IMR-90 (cell line): ENCODE data around the gene BATF. TPM values are rescaled to one million over a fixed set of nuclear protein-coding genes. Genes with fewer than 3 reads are reported as not detected.

Source experiments
- ATAC-seq: fragments of 200-7000 bp; cut with Tn5 transposase; 2 replicates; pipeline ENCODE4 v1.9.1; 2020; ENCODE audit warnings: low read depth, mild to moderate bottlenecking, moderate library complexity
- BruUV-seq: library from RNA; stranded (reverse); fragments of 400-500 nt; replicated peaks from 2 replicates; lab custom pipeline; 2021; lab: Mats Ljungman, UMichigan
- CTCF ChIA-PET: fragments of 300-600 bp; formaldehyde crosslinking; extraction: SDS; loops from one replicate; lab custom pipeline; 2021; ENCODE audit warnings: antibody characterized with exemption; lab: Yijun Ruan, JAX
- POLR2A ChIA-PET: fragments of 300-600 bp; sonication (Branson Sonifier 250); formaldehyde crosslinking; loops from one replicate; lab custom pipeline; 2022; ENCODE audit warnings: antibody characterized with exemption; ENCODE audit not compliant: unreplicated experiment; lab: Charles Lee
- DNase-seq: peaks from one replicate; pipeline ENCODE4 v3.0.0; 2013
- H2AFZ ChIP-seq: replicated peaks from 2 replicates; pipeline ENCODE3; 2013; ENCODE audit warnings: low read length, mild to moderate bottlenecking; ENCODE audit not compliant: poor library complexity
- H2AK5ac ChIP-seq: 2 replicates; pipeline ENCODE4 v1.6.1; 2013; ENCODE audit warnings: low read depth, low read length, inconsistent platforms
- H2AK9ac ChIP-seq: replicated peaks from 2 replicates; pipeline ENCODE3; 2013; ENCODE audit warnings: mild to moderate bottlenecking, low read depth, low read length, moderate library complexity; ENCODE audit not compliant: poor library complexity
- H2BK120ac ChIP-seq: 2 replicates; pipeline ENCODE4 v1.6.1; 2013; ENCODE audit warnings: low read depth, low read length, inconsistent platforms
- H2BK15ac ChIP-seq: 3 replicates; pipeline ENCODE4 v1.6.1; 2013; ENCODE audit warnings: low read depth, low read length, inconsistent platforms
- H2BK20ac ChIP-seq: 2 replicates; pipeline ENCODE4 v1.6.1; 2013; ENCODE audit warnings: low read depth, mild to moderate bottlenecking, inconsistent platforms, low read length, moderate library complexity
- H2BK5ac ChIP-seq: 2 replicates; pipeline ENCODE4 v1.6.1; 2013; ENCODE audit warnings: mild to moderate bottlenecking, low read depth, low read length, inconsistent platforms; ENCODE audit not compliant: poor library complexity, severe bottlenecking
- H3K14ac ChIP-seq: replicated peaks from 2 replicates; pipeline ENCODE4 v1.6.1; 2013; ENCODE audit warnings: low read depth, low read length, inconsistent platforms
- H3K18ac ChIP-seq: 2 replicates; pipeline ENCODE4 v1.6.1; 2013; ENCODE audit warnings: low read depth, low read length, control low read depth
- H3K23ac ChIP-seq: 2 replicates; pipeline ENCODE4 v1.6.1; 2013; ENCODE audit warnings: low read depth, low read length, inconsistent platforms
- H3K27ac ChIP-seq: 2 replicates; pipeline ENCODE4 v1.5.1; 2013; ENCODE audit warnings: mild to moderate bottlenecking, control low read depth, low read length; ENCODE audit not compliant: insufficient read depth
- H3K27me3 ChIP-seq: 2 replicates; pipeline ENCODE4 v1.6.1; 2013; ENCODE audit warnings: low read length; ENCODE audit not compliant: control insufficient read depth, insufficient read depth
- H3K36me3 ChIP-seq: 2 replicates; pipeline ENCODE4 v1.6.1; 2013; ENCODE audit warnings: low read length, mixed read lengths; ENCODE audit not compliant: control insufficient read depth, insufficient read depth
- H3K4ac ChIP-seq: 2 replicates; pipeline ENCODE4 v1.6.1; 2013; ENCODE audit warnings: low read depth, low read length, inconsistent platforms
- H3K4me1 ChIP-seq: 2 replicates; pipeline ENCODE4 v1.6.1; 2013; ENCODE audit warnings: low read length, mixed read lengths; ENCODE audit not compliant: control insufficient read depth, insufficient read depth
- H3K4me2 ChIP-seq: 2 replicates; pipeline ENCODE4 v1.6.1; 2013; ENCODE audit warnings: low read depth, mild to moderate bottlenecking, control low read depth, low read length, moderate library complexity
- H3K4me3 ChIP-seq: 2 replicates; pipeline ENCODE4 v1.5.1; 2013; ENCODE audit warnings: low read depth, mild to moderate bottlenecking, control low read depth, low read length, moderate library complexity; ENCODE audit not compliant: insufficient read depth
- H3K56ac ChIP-seq: 2 replicates; pipeline ENCODE4 v1.6.1; 2013; ENCODE audit warnings: low read length, inconsistent platforms; ENCODE audit not compliant: insufficient read depth; ENCODE audit errors: extremely low read depth
- H3K79me1 ChIP-seq, 2 experiments: 2 replicates each; pipeline ENCODE4 v1.6.1; 2013; ENCODE audit warnings: low read length in 2 of 2, inconsistent platforms in 1 of 2, low read depth in 1 of 2
- H3K9ac ChIP-seq: 2 replicates; pipeline ENCODE4 v1.6.1; 2013; ENCODE audit warnings: low read depth, low read length, control low read depth
- H3K9me1 ChIP-seq: 2 replicates; pipeline ENCODE4 v1.6.1; 2013; ENCODE audit warnings: low read length, inconsistent platforms; ENCODE audit not compliant: insufficient read depth
- H3K9me3 ChIP-seq: 2 replicates; pipeline ENCODE4 v1.6.1; 2013; ENCODE audit warnings: low read length; ENCODE audit not compliant: control insufficient read depth, insufficient read depth
- H4K20me1 ChIP-seq: 2 replicates; pipeline ENCODE4 v1.6.1; 2013; ENCODE audit warnings: low read length, inconsistent platforms; ENCODE audit not compliant: insufficient read depth
- H4K5ac ChIP-seq: 2 replicates; pipeline ENCODE4 v1.6.1; 2013; ENCODE audit warnings: mild to moderate bottlenecking, low read depth, low read length, control low read depth
- H4K8ac ChIP-seq, 2 experiments: 2 replicates each; pipeline ENCODE4 v1.6.1; 2013; ENCODE audit warnings: low read depth in 2 of 2, low read length in 2 of 2, control low read depth in 1 of 2, inconsistent platforms in 1 of 2
- H4K91ac ChIP-seq: 2 replicates; pipeline ENCODE4 v1.6.1; 2013; ENCODE audit warnings: low read depth, low read length, inconsistent platforms; ENCODE audit not compliant: insufficient read depth
- BHLHE40 ChIP-seq: fragments of 150-350 bp; IDR thresholded peaks from 2 replicates; pipeline ENCODE4 v1.6.1; 2016; ENCODE audit warnings: mild to moderate bottlenecking, low read depth, low read length
- CEBPB ChIP-seq: IDR thresholded peaks from 2 replicates; pipeline ENCODE4 v1.6.1; 2012; ENCODE audit warnings: low read depth, low read length, improper control_type of control experiment
- CHD1 ChIP-seq: IDR thresholded peaks from 2 replicates; pipeline ENCODE4 v1.6.1; 2012; ENCODE audit warnings: low read depth, low read length, improper control_type of control experiment
- ELK1 ChIP-seq: fragments of 150-350 bp; IDR thresholded peaks from 2 replicates; pipeline ENCODE4 v1.6.1; 2016; ENCODE audit warnings: low read depth, mild to moderate bottlenecking, low read length, moderate library complexity, borderline replicate concordance
- FOS ChIP-seq: fragments of 150-350 bp; IDR thresholded peaks from 2 replicates; pipeline ENCODE4 v1.6.1; 2016; ENCODE audit warnings: low read depth, low read length
- MAFK ChIP-seq: IDR thresholded peaks from 2 replicates; pipeline ENCODE4 v1.6.1; 2012; ENCODE audit warnings: low read depth, low read length, improper control_type of control experiment
- MAZ ChIP-seq: IDR thresholded peaks from 2 replicates; pipeline ENCODE4 v1.6.1; 2012; ENCODE audit warnings: low read depth, mild to moderate bottlenecking, low read length, improper control_type of control experiment, moderate library complexity, borderline replicate concordance
- MXI1 ChIP-seq: IDR thresholded peaks from 2 replicates; pipeline ENCODE4 v1.6.1; 2012; ENCODE audit warnings: low read depth, mild to moderate bottlenecking, low read length, moderate library complexity, borderline replicate concordance
- NFE2L2 ChIP-seq: fragments of 150-350 bp; IDR thresholded peaks from 2 replicates; pipeline ENCODE4 v1.6.1; 2016; ENCODE audit warnings: low read depth, mild to moderate bottlenecking, low read length
- POLR2A ChIP-seq: IDR thresholded peaks from 2 replicates; pipeline ENCODE4 v1.6.1; 2012; ENCODE audit warnings: mild to moderate bottlenecking, low read depth, low read length
- RAD21 ChIP-seq: IDR thresholded peaks from 2 replicates; pipeline ENCODE4 v1.6.1; 2012; ENCODE audit warnings: low read length, improper control_type of control experiment
- RCOR1 ChIP-seq: IDR thresholded peaks from 2 replicates; pipeline ENCODE4 v1.6.1; 2012; ENCODE audit warnings: mild to moderate bottlenecking, low read length, improper control_type of control experiment; ENCODE audit not compliant: insufficient replicate concordance
- RFX5 ChIP-seq: IDR thresholded peaks from 2 replicates; pipeline ENCODE4 v1.8.0; 2012; ENCODE audit warnings: low read depth, mild to moderate bottlenecking, low read length, moderate library complexity
- SMC3 ChIP-seq: fragments of 150-350 bp; IDR thresholded peaks from 2 replicates; pipeline ENCODE4 v1.6.1; 2016; ENCODE audit warnings: low read depth, mild to moderate bottlenecking, antibody characterized with exemption, low read length, moderate library complexity
- USF2 ChIP-seq: fragments of 150-350 bp; IDR thresholded peaks from 2 replicates; pipeline ENCODE4 v1.6.1; 2017; ENCODE audit warnings: mild to moderate bottlenecking, antibody characterized with exemption, low read length, low read depth
- WGBS, 2 experiments: methylation state at CpG; one replicate each; pipeline versions ENCODE4 v1.1.5 to v1.1.7; 2013; ENCODE audit warnings: missing lambda C conversion rate in 2 of 2; ENCODE audit not compliant: insufficient read length in 1 of 2; ENCODE audit errors: extremely low coverage in 2 of 2; 5-methylcytosine and 5-hydroxymethylcytosine counted together
- dilution Hi-C: fragments of 300-500 bp; cut with HindIII; formaldehyde crosslinking; loops from one replicate; pipeline ENCODE4 v1.14.3; 2018; ENCODE audit warnings: low sequenced_read_pairs; ENCODE audit not compliant: unreplicated experiment
- in situ Hi-C: fragments of 300-500 bp; cut with MboI; formaldehyde crosslinking; loops from 3 replicates; pipeline ENCODE4 v1.14.3; 2019; ENCODE audit warnings: low sequenced_read_pairs, inconsistent platforms, mixed read lengths
- intact Hi-C: fragments of 100-400 bp; cut with micrococcal nuclease; formaldehyde crosslinking; loops from 2 replicates; pipeline ENCODE4 v1.10.0; 2022
- polyA plus RNA-seq, 3 experiments: library from polyadenylated mRNA; depleted of rRNA; stranded (reverse); fragments of >200 nt; gene quantifications; 2 replicates each; pipeline ENCODE4 v1.2.3, GENCODE V29; 2012; ENCODE audit warnings: low replicate concordance in 1 of 3
- total RNA-seq: library from RNA; depleted of rRNA; stranded (reverse); fragments of >200 nt; gene quantifications from 2 replicates; pipeline ENCODE4 v1.2.3, GENCODE V29; 2012
- TF ChIP-seq, protein P1 (sequence below): conservative IDR thresholded peaks from 2 replicates; pipeline ENCODE4 v1.5.1; 2012; ENCODE audit warnings: mild to moderate bottlenecking, low read depth, low read length, improper control_type of control experiment

BATF gene
- total and polyA plus RNA-seq, 2 of the 4 experiments (the other 2 are of a cell fraction) = not detected

DNA sequence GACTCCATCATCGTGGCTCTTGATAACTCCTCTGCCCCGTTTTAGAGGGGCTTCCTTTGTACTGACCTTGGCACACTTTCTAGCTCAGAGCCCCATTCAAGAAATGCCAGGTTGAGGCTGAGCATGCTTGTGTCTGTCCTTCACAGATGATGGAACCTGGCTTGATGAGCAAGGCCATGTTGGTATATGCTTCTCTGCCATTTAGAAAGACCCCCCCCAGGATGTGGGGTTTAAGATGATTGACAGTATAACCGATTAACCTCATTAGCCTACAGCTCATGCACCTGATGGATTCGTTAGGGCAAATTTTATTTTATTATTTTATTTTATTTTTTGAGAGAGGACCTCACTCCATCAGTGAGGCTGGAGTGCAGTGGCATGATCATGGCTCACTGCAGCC lies 21.0 kb downstream of the BATF start:
- no peak overlapping the region for H3K56ac ChIP-seq
- H2AK9ac ChIP-seq = no peak overlapping the region
- peaks cover 9% of the 10 kb centered on the region for H3K27me3 ChIP-seq
- no peak overlapping the region for H2BK15ac ChIP-seq
- ChIA-PET POLR2A (no interaction called here), CTCF (no interaction called here)
- WGBS, 2 experiments = no CpG with 5 or more reads among the region's 4 CpGs
- no peak overlapping the region for H4K5ac ChIP-seq
- no peak overlapping the region for H3K23ac ChIP-seq
- H3K9me3 ChIP-seq = no peaks in the 10 kb centered on the region
- no peaks in the 10 kb centered on the region for H3K9me1 ChIP-seq
- H2BK5ac ChIP-seq = no peak overlapping the region
- no peak overlapping the region for H2BK20ac ChIP-seq
- H3K27ac ChIP-seq = no peak overlapping the region
- no peaks in the 10 kb centered on the region for H3K36me3 ChIP-seq
- H4K8ac ChIP-seq = no peak overlapping the region
- no peak overlapping the region for H2AK5ac ChIP-seq
- no peak overlapping the region for H3K4me3 ChIP-seq
- H4K20me1 ChIP-seq = no peaks in the 10 kb centered on the region
- no peak for TF ChIP-seq MAFK
- TF ChIP-seq CHD1 = no peak
- no peak for TF ChIP-seq SMC3
- TF ChIP-seq CEBPB = no peak
- TF ChIP-seq RCOR1 = no peak
- TF ChIP-seq USF2 = no peak
- TF ChIP-seq ELK1 = no peak
- TF ChIP-seq FOS = no peak
- TF ChIP-seq RAD21 = no peak
- TF ChIP-seq NFE2L2 = no peak
- TF ChIP-seq RFX5 = no peak
- TF ChIP-seq POLR2A = no peak
- TF ChIP-seq MXI1 = no peak
- TF ChIP-seq BHLHE40 = no peak
- TF ChIP-seq MAZ = no peak
- TF ChIP-seq, protein P1, sequence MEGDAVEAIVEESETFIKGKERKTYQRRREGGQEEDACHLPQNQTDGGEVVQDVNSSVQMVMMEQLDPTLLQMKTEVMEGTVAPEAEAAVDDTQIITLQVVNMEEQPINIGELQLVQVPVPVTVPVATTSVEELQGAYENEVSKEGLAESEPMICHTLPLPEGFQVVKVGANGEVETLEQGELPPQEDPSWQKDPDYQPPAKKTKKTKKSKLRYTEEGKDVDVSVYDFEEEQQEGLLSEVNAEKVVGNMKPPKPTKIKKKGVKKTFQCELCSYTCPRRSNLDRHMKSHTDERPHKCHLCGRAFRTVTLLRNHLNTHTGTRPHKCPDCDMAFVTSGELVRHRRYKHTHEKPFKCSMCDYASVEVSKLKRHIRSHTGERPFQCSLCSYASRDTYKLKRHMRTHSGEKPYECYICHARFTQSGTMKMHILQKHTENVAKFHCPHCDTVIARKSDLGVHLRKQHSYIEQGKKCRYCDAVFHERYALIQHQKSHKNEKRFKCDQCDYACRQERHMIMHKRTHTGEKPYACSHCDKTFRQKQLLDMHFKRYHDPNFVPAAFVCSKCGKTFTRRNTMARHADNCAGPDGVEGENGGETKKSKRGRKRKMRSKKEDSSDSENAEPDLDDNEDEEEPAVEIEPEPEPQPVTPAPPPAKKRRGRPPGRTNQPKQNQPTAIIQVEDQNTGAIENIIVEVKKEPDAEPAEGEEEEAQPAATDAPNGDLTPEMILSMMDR = no peak
- H3K9ac ChIP-seq = no peak overlapping the region
- H4K91ac ChIP-seq = no peak overlapping the region
- no peak overlapping the region for H3K4ac ChIP-seq
- H3K4me1 ChIP-seq = no peaks in the 10 kb centered on the region; the same call in 1 of the 2 replicates
- no peak overlapping the region for H2AFZ ChIP-seq
- no TSS peak for BruUV-seq
- DNase-seq (no peak), ATAC-seq (no peak)
- no peak overlapping the region for H3K18ac ChIP-seq
- dilution Hi-C loops (no loop called here), in situ Hi-C loops (no loop called here), intact Hi-C loops (no loop called here)
- no peaks in the 10 kb centered on the region for H3K79me1 ChIP-seq
- no peak overlapping the region for H3K14ac ChIP-seq
- H2BK120ac ChIP-seq = no peak overlapping the region
- no peak overlapping the region for H3K4me2 ChIP-seq
